GM21737 (cell line): Measurements from ENCODE around the gene TLE4.

ENCODE experiments used
- ATAC-seq: cut with Tn5 transposase; IDR thresholded peaks from one replicate; pipeline ENCODE4 v1.9.1; 2021; ENCODE audit warnings: mild to moderate bottlenecking, moderate library complexity; ENCODE audit not compliant: unreplicated experiment

The TLE4 gene

DNA sequence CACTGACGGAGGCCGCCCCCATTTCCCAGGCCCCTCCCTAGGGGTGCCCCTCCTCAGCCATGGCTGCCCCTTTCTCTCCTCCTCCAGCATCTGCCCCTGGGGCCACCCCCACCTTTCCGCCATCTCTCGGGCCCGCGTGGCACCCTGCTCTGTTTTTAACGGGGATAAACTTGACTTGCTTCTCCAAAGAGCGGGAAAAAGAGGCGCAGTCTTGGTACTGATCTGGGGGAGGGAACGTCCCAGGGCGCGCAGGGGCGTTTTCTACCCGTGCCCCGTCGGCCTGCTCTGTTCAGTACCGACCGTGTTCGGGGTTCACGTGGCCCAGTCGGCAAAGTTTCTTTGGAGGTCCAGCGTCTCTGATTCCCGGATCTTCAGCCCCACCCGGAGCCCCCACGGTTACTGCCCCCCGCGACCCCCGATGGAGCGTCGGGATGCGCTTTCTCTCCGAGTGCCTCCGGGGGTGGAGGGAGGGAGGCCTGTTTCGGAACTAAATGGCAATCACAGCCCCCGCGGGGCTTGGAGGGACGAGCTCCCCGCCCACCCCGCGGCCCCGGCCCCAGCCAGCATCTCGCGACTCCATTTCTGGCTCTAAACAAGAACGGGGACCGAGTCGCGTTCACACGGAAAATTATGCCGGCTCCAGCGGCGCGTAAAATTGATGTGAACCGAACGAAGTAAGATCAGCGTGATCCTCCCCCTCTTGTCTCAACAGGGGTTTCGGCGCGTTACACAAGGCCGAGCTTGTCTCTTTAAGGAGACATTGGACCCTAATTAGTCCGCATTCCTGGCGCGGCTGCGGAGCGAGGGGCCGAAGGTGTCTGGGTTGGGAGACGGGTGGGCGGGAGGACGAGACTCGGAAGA is 1.1 kb upstream of the TLE4 start:
- no peak for ATAC-seq

DNA sequence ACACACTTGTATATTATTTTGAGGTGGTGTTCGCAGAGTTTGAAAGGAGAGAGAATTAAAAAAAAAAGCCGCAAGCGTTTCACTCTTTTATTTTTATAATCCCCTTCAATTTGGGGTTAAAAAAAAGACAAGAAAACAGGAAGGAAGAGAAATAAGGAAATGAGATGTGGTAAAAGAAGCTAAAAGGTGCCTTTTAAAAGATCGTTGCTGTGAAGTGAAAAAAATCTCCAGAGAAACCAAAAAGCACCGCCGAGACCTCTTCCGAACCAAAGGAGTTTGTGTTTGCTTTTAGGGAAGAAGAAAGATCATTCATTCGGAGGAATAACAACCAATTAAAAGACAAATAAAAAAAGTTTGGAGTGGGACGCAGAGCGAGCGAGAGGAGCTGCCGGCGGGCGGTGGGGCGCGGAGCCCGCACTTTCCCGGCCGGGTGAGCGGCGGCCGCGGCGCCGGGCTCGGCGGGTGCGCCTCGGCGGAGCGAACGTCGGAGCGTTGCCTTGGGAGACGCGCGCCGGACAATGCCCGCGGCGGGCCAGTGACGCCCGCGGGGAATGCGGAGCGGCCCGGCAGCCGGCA is 355 bp downstream of the TLE4 start:
- peak; percentile 4 for ATAC-seq

DNA sequence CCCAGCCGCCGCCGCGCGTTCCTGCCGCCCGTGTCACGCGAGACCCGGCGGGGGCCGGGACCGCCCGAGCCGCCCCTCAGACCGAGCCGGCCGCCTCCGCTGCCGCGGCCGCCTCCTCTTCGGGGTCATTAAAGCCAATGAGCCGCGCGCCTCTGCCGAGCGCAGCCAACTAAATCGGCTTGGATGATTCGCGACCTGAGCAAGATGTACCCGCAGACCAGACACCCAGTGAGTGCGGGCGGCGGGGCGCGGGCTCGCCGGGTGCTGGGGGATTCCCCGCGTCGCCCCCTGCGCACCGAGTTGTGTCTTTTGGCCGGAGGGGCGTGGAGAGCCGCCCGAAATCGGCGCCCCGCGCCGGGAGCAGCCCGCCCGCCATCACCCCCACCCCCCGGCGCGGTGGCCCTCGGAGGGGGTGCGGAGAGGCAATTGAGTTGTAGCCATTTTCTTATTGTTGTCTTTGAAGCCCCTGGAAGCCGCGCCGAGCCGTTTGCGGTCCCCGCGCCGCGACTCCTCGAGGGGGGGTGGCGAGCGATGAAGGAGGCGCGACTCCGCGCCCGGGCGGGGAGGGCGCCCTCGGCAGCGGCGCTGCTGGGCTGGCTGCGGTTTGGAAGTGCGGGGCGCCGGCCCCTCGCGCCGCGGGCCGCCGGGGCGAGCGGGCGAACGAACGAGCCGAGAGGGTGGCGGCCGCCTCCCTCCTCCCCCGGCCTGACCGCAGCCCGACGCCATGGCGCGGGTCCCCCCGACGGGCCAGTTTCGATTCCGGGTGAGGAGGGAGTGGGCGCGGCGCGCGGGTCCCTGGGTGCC is 1.0 kb downstream of the TLE4 start:
- ATAC-seq, result no peak

DNA sequence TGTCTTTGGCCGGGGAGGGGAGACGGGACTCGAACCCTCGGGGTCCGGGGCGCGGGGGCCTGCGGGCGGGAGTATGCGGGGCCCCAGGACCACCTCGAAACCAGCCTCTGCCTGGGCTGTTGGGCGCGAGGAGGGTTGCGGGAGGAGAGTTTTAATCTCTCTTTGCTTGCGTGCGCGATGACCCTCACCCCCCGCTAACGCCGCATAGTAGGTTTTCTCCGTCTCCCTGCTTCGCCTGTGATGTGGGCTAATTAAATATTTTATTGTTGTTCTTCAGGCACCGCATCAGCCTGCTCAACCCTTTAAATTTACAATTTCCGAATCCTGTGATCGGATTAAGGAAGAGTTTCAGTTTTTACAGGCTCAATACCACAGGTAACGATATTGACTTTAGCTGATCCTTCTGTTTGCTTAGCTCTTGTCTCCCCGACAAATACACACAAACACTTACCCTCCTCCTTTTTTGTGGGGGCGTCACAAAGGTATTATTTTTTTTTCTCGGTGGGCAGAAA is 1.7 kb downstream of the TLE4 start:
- no peak for ATAC-seq

DNA sequence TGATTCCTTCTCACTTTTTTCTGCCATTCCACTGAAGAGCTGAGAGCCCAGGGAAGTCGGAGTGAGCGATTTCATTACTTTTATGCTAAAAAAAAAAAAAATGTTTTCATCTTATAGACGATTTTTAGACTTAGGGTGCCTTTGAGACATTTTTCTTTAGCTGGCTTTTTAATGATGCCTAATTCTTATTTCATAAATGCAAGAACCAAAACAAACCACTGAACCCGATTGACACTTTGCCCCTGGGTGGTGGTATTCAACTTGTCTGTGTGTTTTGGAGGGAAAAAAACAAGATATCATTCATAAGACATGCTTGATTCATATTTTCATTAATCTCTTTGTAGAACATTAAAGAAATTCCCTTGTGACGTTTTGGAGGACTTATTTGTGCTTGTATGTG is 2.4 kb downstream of the TLE4 start:
- no peak for ATAC-seq

DNA sequence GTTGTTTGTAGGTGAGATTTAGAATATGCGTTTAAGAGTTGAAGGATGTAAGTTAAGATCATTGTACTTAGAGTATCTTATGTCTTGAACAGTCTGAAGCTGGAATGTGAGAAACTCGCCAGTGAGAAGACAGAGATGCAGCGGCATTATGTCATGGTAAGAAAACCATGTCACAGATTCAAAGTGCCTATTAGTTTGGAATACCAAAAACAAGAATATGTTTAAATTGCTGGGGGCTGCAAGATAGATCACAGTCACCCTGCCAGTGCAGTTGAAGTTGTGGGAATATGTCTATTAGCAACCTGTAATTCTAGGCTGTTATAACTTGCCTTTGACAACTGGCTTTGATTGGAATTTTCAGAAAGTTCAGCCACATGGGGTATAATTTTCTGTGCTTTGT is 3.0 kb downstream of the TLE4 start:
- no peak for ATAC-seq

DNA sequence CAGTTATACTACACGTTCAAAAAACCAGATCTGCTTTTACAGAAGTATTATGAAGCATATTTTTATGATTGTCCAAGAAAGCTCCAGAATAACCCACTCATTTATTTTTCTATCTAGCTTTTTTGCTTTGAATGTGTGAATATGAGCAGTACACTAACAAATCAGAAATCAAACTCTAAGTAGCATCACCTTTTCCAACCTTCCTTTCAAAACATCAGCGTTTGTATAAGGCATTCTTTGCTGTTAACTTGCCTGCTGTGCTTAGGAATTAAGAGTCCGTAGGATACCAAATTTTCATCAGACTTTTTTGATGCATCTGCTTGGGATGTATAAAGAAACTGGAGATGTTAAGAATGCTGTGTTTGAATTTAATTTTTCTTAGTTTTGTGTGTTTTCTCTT is 3.8 kb downstream of the TLE4 start:
- ATAC-seq, result no peak

DNA sequence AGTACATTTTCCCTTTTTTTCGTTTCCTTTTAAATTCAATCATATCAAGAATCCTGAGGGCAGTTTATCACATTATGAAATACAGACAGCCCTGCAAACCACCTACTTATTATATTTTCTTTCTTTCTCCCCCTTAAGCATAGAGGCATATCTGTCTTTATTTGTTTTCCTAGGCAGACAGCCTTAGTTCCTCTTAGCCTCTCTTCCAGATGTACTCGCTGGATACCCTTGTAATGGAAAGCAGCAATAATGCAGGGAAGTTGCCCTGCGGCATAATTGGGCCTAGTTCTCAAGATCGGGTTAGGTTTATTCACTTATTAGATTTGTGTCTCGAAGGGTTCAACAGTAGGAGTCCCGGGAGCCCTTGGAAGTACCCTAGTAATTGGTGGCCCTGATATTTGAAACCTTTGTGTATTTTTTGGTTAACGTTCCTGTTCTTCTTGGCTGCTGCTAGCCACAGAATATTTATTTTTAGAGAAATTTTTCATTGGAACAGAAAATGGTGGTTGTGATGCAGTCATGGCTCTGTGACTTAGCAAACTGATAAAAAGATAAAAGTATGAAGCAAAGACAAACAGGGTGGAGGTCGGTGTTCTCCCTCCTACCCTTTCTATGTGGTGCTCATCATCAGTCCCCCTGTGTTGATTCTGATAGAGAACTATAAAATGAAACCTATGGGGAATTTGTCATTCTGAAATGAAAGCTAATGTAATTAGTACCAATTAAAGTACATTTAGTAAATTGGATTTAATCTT is 6.4 kb downstream of the TLE4 start:
- ATAC-seq, result no peak

DNA sequence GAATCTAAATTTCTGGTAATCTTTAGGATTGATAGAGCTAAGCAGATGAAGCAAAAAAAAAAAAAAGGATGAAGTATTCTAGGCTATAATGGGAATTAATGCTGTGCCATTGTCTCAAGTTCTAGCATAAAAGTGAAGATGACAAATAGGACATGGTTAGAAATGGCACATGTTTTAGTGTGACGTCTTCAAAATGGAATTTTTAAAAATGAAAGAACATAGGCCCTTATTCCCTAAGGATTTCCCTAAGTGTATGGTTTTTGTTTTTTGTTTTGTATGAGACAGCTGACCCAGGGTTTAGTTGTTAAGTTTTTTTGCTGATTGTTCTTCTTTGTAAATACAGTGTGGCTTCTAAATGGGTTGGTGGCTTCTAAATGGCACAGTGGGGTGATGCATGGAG is 7.1 kb downstream of the TLE4 start:
- no peak for ATAC-seq

DNA sequence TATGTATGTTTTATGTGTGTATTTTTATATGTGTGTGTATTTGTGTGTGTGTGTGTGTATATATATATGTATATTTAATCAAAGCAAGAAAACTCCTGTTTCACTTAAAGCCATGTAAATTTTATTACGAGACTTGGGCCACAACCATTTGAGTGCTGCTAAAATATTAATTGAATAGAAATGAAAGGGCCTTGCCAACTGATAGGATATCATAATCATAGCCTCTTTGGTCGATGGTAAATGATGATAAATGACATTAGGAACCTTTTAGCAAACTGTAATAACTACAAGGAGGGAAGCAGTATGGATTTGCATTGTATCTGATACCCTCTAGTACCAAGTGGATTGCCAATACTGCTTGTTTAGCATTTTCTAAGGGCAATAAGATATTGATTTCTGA is 7.9 kb downstream of the TLE4 start:
- ATAC-seq, result no peak

DNA sequence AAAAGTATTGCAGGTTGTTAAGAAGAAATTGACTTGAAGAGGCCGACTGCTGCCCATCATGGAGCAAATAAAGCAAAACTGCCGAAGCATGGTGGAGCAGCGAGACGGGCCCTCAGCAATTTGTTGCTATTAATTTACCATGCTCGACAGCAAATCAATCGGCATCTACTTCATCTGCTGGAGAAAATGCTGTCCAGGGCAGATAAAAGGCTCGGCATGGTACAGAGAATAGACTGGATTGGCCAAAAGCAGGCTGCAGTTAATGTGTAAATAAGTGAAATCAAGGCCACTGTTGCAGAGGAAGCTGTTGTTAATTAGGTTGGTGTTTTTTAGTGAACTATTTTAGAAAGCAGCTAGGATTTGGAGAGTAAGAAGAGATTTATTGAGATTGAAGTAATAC is 8.3 kb downstream of the TLE4 start:
- ATAC-seq, result no peak

DNA sequence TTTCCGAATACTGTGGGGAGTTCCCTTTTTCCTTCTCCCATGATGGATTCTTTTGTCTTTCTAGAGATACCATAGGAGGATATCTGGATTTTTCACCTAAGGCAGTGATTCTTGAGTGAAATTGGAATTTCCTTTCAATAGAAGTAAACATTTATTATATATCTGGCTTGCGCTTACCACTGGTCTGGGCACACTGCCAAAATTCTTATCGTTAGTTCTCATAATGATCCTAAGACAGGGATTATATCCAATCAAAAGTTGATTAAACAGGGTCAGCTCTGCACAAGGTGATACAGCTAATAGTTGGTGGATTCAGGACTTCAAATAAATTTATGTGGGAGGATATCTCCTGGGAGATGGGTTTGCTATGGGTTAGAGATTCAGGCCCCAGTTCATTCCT is 9.6 kb downstream of the TLE4 start:
- no peak for ATAC-seq

DNA sequence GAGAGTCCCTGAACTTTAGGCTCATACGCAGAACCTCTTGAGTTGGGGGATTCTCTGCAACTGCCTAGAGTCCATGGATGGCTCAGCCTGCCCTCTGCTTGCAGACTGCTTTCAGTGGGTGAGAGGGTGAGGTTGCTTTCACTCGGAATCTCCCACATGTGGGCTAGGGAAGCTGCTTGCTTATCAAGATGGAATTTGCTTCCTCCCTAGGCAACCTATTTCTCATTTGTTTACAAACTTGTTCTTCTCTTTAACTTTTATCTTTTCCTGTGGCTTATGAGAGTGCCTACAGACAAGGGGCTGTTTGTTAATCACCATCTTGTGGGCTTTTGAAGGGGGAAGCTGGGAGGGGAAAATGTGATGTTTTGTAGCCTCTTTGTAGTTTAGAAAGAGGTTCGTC is 10.0 kb downstream of the TLE4 start:
- ATAC-seq, result no peak

DNA sequence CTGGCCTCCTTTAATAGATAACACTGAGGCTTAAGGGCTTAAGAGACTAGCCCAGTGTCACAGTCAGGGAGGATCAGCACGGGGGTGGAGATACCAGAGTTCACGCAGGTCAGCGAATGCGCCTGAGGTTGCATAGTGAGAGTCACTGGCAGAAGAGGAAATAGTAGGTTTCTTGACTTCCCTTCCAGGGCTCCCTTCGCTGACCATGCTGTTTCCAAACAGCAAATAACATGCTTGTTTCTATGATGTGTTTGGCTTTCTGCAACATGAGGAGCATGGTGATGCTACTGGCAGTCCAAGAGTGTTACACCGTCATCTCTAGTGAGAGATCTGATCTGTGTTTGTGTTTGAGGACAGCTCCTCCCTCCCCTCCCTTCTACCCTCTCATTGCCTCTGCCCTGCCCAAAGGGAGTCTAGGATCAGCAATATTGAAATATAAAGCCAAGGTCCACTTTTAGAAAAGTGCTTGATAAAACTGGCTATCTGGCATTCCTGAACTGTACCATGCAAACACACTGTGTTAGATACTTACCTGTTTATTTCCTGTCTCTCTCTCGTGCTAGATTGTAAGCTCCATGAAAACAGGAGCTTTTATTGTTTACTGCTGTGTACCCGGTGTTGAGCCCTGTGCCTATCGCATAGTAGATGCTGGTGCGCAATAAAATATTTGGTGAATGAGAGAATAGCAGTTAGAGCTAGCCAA is 12.3 kb downstream of the TLE4 start:
- ATAC-seq, result no peak

DNA sequence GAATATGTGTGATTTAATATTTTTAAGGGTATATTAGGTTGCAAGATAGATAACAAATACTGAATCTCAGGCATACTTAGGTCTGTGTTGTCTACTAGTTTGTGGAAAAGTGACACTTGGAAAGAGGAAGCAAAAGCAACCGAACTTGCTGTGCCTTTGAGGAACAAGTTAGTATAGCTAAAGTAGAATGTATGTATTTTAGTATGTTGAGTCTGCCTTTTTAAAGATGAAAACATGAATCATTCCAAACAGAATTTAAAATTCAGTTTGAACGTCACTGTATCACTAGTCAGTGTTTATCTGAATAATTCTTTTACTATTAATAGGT is 12.9 kb downstream of the TLE4 start:
- ATAC-seq, result no peak

DNA sequence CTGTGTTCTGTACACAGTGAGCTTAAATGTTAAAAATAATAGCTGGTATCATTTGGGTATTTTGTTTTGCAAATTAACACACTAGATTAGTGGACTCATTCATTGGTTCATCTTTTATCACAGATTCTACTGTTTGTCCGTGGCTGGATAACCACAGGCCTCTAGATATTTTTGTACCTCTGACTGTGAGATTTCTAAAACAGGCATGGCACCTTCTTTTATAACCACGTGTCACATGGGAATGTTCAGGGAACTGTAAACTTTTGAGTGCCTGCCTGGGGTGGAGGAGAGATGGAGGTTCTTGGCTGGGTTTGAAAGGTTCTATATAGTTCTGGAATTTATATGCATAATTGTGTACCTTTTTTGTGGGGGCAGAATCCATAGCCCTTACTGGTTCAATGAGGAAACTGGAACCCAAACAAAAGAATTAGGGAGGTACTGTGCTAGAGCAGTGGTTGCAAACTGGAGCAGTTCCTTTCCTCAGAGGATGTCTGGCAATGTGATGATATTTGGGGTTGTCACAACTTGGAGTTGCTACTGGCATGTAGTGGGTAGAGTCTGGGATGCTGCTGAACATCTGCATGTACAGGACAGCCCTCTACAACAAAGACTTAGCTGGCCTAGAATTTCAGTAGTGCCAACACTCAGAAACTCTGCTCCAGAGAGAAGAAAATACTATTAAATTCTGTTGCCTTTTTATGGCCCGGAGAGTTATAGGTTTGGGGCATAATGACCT is 16.9 kb downstream of the TLE4 start:
- no peak for ATAC-seq

DNA sequence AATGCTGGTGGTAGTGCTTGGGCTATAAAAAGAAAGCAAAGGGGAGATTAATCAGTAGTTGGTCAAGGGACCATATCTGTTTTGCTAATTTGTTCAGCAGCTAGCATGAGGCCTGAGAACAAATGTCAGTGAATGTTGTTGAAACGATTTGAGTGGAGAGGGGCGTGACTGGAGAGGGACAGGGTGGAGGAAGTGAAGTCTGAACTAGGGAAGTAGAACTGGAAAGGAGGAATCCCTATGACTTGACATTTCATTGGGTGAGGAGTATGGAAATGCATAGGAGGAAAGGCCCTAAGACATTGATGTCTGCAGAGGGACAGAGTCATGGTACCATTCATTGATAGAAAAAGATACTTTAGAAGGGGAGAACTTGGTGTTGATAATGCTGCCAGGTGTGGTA is 19.7 kb downstream of the TLE4 start:
- no peak for ATAC-seq

DNA sequence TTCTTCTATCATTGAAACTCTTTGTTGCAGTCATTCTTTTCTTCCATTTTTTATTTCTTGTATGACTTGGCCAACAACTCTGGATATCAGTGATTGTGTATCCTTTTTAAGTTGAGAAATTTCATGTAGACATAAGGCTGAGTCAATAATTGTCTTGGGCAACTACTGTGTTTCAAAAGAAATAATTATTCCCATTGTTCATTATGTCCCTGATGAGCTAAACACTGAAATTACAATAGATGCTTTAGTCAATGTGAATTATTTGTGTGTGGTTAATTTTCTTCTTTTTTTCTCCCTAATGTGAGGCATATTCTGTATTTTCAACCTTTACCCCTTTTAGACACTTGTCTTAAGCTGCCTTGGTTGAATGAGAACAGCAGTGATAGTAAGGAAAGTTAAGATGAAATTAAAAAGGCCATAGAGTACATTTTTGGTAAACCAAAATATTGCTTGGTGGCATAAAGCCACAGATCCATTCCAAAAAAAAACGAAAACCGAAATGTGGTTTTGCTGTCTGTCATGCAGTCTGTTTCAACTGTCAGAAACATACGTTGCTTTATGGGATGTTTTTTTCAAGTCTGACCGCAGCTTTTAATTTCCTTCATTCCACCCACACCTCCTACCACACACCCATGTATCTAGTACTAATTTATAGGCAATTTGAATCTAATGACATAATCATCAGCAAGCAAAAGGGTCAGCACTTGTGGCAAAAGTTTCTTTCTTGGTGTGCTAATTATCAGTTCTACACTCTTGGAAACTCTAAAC is 21.1 kb downstream of the TLE4 start:
- no peak for ATAC-seq
